ENCODE data around the gene GPR139.

Gene GPR139

DNA sequence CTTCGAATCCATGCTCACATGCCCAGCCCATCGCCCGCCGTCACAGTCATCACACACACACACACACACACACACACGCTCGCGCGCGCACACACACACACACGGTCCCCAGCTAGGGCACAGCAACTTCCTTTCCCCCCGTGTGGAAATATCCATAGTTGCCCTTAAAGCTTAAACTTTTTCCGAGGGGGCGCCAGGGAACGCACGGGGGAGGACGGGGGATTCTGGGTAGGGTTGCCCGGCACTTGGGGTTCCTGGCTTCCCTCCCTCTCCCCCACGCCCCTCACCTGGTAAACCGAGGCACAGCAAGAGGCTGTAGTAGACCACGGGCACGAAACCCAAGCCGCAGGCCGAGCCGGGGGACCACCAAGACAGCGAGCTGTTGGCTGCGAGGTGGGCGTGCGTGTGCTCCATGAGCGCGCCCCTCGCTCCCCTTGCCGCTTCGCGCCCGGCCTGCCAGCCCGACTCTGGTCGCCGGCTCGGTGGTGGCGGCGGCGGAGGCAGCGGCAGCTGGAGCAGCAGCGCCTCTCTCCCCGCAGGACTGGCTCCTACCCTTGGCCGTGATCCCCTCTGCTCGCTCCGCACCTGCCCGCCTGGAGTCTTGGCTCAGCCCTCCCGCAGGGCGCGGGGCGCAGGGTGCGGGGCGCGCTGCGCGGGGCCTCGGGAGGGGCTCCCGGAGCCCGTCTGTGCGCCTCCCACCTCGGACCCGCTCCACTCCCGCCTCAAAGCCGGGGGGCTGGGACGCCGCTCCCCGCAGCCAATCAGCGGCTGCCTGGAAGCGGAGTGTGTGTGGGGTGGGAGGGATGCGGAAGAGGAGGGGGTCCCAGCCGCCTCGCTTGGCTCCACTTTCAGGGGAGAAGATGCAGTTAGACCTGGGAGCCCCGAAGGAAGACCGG is at the start of gene GPR139:
GPR139 (minus strand) TSS at position 688 of the 896 bp plus-strand sequence; CDS start at position 414, 274 bp downstream.
- no peak within 1 kb of the TSS for H3K4me3 ChIP-seq (ENCODE audit: low read depth, low read length)
- TF ChIP-seq, protein P1, sequence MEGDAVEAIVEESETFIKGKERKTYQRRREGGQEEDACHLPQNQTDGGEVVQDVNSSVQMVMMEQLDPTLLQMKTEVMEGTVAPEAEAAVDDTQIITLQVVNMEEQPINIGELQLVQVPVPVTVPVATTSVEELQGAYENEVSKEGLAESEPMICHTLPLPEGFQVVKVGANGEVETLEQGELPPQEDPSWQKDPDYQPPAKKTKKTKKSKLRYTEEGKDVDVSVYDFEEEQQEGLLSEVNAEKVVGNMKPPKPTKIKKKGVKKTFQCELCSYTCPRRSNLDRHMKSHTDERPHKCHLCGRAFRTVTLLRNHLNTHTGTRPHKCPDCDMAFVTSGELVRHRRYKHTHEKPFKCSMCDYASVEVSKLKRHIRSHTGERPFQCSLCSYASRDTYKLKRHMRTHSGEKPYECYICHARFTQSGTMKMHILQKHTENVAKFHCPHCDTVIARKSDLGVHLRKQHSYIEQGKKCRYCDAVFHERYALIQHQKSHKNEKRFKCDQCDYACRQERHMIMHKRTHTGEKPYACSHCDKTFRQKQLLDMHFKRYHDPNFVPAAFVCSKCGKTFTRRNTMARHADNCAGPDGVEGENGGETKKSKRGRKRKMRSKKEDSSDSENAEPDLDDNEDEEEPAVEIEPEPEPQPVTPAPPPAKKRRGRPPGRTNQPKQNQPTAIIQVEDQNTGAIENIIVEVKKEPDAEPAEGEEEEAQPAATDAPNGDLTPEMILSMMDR (conservative IDR thresholded peaks at IDR 0.05; ENCODE audit: low read depth, low read length), result no peak
- DNase-seq (ENCODE audit: low read depth), result no peak

DNA sequence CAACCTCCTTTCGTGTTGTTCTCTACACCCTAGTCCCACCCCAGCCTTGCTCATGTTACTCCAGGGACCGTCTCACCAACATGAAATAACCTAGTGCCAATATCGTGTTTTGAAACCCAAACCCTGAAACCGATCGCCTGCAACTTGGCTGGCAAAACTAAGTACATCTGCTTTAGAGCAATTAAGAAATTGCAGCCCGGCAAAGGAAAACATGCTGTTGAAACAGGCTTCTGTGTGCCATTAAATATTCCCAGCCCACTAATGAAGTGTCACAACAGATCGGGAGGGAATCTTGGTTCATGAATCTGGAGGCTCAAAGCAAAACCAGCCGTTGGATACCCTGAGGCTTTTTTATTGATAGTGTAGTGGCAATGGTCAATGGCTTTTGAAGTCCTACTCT is 48.3 kb upstream of the GPR139 start:
- H3K4me3 ChIP-seq (ENCODE audit: low read depth, low read length), result no peak overlapping the region
- TF ChIP-seq, protein P1 (conservative IDR thresholded peaks at IDR 0.05; ENCODE audit: low read depth, low read length), result no peak
- no peak for DNase-seq (ENCODE audit: low read depth)

DNA sequence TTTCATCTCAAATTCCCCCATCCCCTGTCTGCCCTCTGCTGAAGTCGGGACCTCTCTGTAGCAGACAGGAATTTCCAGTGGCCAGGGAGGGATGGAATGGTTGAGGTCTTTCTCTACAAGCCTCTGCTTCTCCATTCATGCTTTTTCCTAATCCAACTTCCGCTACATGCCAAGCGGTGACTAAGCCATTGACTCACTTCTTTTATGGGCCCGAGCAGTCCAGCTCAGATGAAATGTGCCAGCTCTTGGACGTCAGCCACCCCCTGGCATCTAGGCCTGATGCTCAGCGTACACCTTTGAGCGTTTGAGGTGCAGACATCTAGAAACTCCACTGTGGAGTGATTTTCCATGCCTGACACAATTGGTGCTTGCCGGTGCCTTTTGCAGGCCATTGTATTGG is 40.7 kb upstream of the GPR139 start:
- DNase-seq (ENCODE audit: low read depth), result no peak
- no peak overlapping the region for H3K4me3 ChIP-seq (ENCODE audit: low read depth, low read length)
- TF ChIP-seq, protein P1 (conservative IDR thresholded peaks at IDR 0.05; ENCODE audit: low read depth, low read length), result no peak

DNA sequence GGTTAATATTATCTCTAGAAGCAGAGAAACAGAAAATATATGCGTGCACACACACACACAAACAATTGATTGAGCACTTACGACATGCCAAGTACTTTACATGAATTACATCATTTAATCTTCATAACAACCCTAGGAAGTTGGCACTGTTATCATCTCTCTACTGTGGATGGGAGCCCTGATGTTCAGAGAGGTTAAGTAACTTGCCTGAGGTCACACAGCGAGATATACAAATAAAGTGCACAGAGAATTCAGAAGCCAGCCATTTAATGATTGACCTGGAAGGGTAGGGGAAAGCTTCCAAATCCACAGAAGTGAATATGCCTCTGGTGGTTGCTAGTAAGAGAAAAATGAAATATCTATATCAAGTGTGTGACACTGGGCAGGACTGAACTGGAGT is 37.5 kb upstream of the GPR139 start:
- no peak for DNase-seq (ENCODE audit: low read depth)
- TF ChIP-seq, protein P1 (conservative IDR thresholded peaks at IDR 0.05; ENCODE audit: low read depth, low read length), result no peak
- H3K4me3 ChIP-seq (ENCODE audit: low read depth, low read length), result no peak overlapping the region

DNA sequence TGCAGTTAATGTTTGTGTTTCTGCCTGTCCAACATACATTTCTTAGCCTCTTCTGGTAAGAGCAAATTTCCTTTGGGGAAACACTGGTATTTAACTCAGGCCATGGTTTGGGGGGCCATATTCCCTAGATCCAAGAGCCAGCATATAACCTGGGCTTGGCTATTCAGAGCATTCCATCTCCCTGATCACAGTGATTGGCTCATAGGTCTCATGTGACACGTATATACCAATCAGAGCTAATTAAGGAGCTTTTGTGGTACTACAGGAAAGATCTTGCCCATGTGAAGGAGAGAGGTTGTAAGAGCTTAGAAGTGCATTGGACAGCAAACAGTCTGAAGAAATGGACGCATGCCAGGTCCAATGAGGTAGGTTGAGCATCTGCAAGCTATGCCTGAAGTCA is 33.4 kb upstream of the GPR139 start:
- H3K4me3 ChIP-seq (ENCODE audit: low read depth, low read length), result no peak overlapping the region
- no peak for DNase-seq (ENCODE audit: low read depth)
- TF ChIP-seq, protein P1 (conservative IDR thresholded peaks at IDR 0.05; ENCODE audit: low read depth, low read length), result no peak

DNA sequence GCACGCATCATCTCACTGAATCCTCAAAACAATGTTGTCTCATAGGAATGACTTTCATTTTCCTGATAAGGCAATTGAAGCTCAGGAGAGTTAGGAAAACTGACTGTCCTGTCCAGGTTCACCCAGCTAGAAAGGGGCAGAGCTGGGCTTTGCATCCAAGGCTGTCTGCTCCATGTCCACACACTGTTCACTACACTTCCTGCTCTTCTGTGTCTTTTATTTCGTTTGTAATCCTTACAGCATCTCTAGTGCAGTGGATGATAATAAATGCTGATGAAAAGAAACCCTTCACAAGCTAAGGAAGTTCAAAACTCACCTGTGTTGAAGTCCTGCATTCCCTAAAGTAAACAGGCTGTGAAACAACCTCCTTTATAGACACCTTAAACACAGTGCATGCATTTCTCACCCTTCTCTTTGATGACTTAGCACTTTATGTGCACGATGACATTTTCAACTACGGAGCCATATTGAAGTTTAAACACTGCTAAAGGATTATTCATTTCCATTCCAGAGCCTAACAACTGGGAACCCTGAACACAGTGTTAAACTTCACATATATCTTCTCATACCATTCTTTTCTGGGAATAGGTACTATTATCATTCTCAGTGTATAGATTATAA is 31.0 kb upstream of the GPR139 start:
- TF ChIP-seq, protein P1 (conservative IDR thresholded peaks at IDR 0.05; ENCODE audit: low read depth, low read length), result no peak
- DNase-seq (ENCODE audit: low read depth), result no peak
- no peak overlapping the region for H3K4me3 ChIP-seq (ENCODE audit: low read depth, low read length)

Data from choroid plexus epithelial cell (primary cell).